ENCODE measurements around the gene TRIM23. TPM values are rescaled to one million over a fixed set of nuclear protein-coding genes. Genes with fewer than 3 reads are reported as not detected.

The TRIM23 gene
- 10 to 100 TPM; 10.3 to 27.9 (median 21.6) TPM for total RNA-seq
- polyA plus RNA-seq = 10 to 100 TPM; 13.5 to 16.5 TPM
- 29.3 reads per million, percentile 59 among the genes with 10 or more reads in this experiment for total RNA-seq

DNA sequence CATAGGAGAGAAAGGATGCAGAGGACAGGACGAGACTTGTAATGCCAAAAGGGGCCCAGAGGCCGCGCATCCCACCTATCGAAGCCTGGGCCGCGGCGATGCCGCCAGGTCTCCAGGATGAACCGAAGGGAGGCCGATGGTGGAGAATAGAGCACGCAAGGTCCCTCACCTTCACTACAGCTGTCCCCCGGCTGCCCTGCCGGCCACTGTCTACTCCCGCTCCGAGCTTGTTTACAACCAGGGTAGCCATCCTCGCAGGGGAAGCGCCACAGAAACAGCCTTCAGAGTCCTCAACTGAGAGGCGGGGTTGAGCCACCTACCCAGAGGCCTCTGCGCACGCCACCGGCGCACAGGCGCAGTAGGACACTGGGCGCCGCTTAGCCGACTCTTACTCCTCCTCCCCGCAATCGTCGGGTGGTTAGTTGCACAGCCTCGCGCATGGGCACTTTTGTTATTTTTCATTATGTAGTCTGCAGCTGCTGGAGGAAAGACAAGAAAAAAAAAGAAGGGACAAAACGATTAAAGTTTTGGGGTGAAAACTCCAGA lies at the start of gene TRIM23:
Gene TRIM23 (minus strand): TSS at position 309 of the 546 bp plus-strand sequence. CDS start 59 bp downstream, at position 250.
- peak within 1 kb of the TSS; percentile 93 to 100 (median 98) for H3K4me3 Mint-ChIP-seq
- H3K4me1 ChIP-seq (ENCODE audit: control insufficient read depth in 2 of 2, insufficient read depth in 2 of 2, low read length in 2 of 2) = peaks cover 20% of the 10 kb centered on the region in 2 donors
- H3K36me3 ChIP-seq (ENCODE audit: control insufficient read depth in 2 of 3, insufficient read depth in 3 of 3, low read length in 3 of 3) = no peaks in the 10 kb centered on the region
- DNase-seq (peak in 8 of 9 donors; percentile 82 to 95 (median 93)), ATAC-seq (peak; percentile 96)
- peak within 1 kb of the TSS; percentile 75 for H3K4me3 ChIP-seq (ENCODE audit: low read length)
- H3K4me1 Mint-ChIP-seq = peaks cover 11 to 70% (median 53%) of the 10 kb centered on the region in 7 donors
- peak within 1 kb of the TSS; percentile 97 to 100 (median 98) for H3K27ac Mint-ChIP-seq
- ChIA-PET CTCF (no interaction called here), POLR2A (interaction anchor here (0.6 to 1.9 kb wide), 16 partner anchors 10 to 855 kb away, joined by 3 to 22 read pairs (median 4); partner anchors contain the start of genes CENPK, CWC27, ERBIN and NLN)
- intact Hi-C loops (cut with micrococcal nuclease) = loop anchor here (1.0 to 10.0 kb wide), 13 partner anchors 61 to 1581 kb away; partner anchors contain the start of genes CENPK (in 2 of the 2), CWC27 (in 2 of the 2), NLN (in 2 of the 2) and PPWD1 (in 2 of the 2)
- peaks cover 0 to 7% (median 0%) of the 10 kb centered on the region in 11 donors for H3K9me3 Mint-ChIP-seq
- H3K36me3 Mint-ChIP-seq = peaks cover 0 to 2% (median under 1%) of the 10 kb centered on the region in 5 donors
- H3K27ac ChIP-seq (ENCODE audit: low read depth, low read length) = peak within 1 kb of the TSS; percentile 92
- no peaks in the 10 kb centered on the region for H3K27me3 ChIP-seq (ENCODE audit: control insufficient read depth in 2 of 2, insufficient read depth in 2 of 2, low read length in 2 of 2)
- no peaks in the 10 kb centered on the region for H3K9me3 ChIP-seq (ENCODE audit: control insufficient read depth in 2 of 3, low read length in 3 of 3)
- peaks cover 0 to 3% (median 0%) of the 10 kb centered on the region in 5 donors for H3K27me3 Mint-ChIP-seq

DNA sequence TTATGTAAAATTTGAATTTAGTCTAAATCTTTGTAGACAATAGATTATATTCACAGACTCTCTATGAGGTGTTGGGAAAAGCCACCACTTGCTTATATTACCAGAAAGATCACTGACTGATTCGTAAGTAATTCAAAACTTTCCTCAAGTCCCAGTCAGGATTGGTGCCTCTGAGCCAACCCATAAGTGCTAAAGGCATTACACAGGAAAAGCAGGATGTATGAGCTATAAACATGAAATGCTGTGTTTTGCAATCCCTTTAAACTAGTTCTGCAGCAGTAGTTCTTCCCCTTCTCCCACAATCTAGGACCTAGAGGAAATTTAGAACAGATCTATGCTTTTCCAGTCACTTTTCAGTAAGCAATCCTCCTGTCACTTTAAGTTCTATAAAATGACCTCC lies 48.7 kb upstream of the TRIM23 start:
- intact Hi-C loops (cut with micrococcal nuclease) = no loop called here
- CTCF ChIA-PET = no interaction called here

DNA sequence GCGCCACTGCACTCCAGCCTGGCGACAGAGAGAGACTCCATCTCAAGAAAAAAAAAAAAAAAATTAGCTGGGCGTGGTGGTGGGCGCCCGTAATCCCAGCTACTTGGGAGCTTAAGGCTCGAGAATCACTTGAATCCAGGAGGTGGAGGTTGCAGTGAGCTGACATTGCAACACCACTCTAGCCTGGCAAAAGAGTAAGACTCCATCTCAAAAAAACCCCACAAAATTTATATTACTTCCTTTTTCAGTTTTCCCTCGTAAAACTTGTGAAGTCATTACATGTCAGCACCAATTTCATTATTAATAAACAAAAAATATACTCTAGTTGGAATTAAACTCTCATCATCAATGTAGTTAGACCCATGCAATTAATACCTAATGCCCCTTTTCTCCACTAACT lies 44.6 kb upstream of the TRIM23 start:
- CTCF ChIA-PET = interaction anchor here (0.8 kb wide), 1 partner anchor 1498 kb away, joined by 3 read pairs; no protein-coding TSS in a partner anchor
- intact Hi-C loops (cut with micrococcal nuclease) = no loop called here
- Mint-ChIP-seq H3K4me3 (no peak overlapping the region), H3K4me1 (peaks cover 0 to 5% (median 4%) of the 10 kb centered on the region in 7 donors), H3K36me3 (peaks cover 8 to 33% (median 11%) of the 10 kb centered on the region in 5 donors), H3K27me3 (no peaks in the 10 kb centered on the region), H3K9me3 (peaks cover 0 to 2% (median 0%) of the 10 kb centered on the region in 11 donors), H3K27ac (no peak overlapping the region)
- Histone ChIP-seq H3K4me3 (ENCODE audit: low read length) (no peak overlapping the region), H3K36me3 (ENCODE audit: control insufficient read depth in 2 of 3, insufficient read depth in 3 of 3, low read length in 3 of 3) (peaks cover 22 to 67% (median 26%) of the 10 kb centered on the region in 3 experiments), H3K4me1 (ENCODE audit: control insufficient read depth in 2 of 2, insufficient read depth in 2 of 2, low read length in 2 of 2) (no peaks in the 10 kb centered on the region), H3K9me3 (ENCODE audit: control insufficient read depth in 2 of 3, low read length in 3 of 3) (no peaks in the 10 kb centered on the region), H3K27ac (ENCODE audit: low read depth, low read length) (no peak overlapping the region), H3K27me3 (ENCODE audit: control insufficient read depth in 2 of 2, insufficient read depth in 2 of 2, low read length in 2 of 2) (no peaks in the 10 kb centered on the region)
- ATAC-seq = no peak
- POLR2A ChIA-PET = no interaction called here
- no peak for DNase-seq

More for the DNA sequence above, 48.7 kb upstream of the TRIM23 start:
- Mint-ChIP-seq H3K4me3 (no peak overlapping the region), H3K36me3 (peaks cover 11 to 62% (median 26%) of the 10 kb centered on the region in 5 donors), H3K9me3 (no peaks in the 10 kb centered on the region), H3K27me3 (no peaks in the 10 kb centered on the region), H3K4me1 (peaks cover 7 to 29% (median 24%) of the 10 kb centered on the region in 7 donors), H3K27ac (peak overlapping the region in 4 of 9 donors; percentile 8 to 67 (median 25))
- H3K27ac ChIP-seq (ENCODE audit: low read depth, low read length) = no peak overlapping the region
- POLR2A ChIA-PET = no interaction called here
- ATAC-seq (no peak), DNase-seq (no peak)
- no peaks in the 10 kb centered on the region for H3K9me3 ChIP-seq (ENCODE audit: control insufficient read depth in 2 of 3, low read length in 3 of 3)
- H3K36me3 ChIP-seq (ENCODE audit: control insufficient read depth in 2 of 3, insufficient read depth in 3 of 3, low read length in 3 of 3) = peaks cover 22 to 68% (median 27%) of the 10 kb centered on the region in 3 experiments
- H3K27me3 ChIP-seq (ENCODE audit: control insufficient read depth in 2 of 2, insufficient read depth in 2 of 2, low read length in 2 of 2) = no peaks in the 10 kb centered on the region
- H3K4me3 ChIP-seq (ENCODE audit: low read length) = no peak overlapping the region
- no peaks in the 10 kb centered on the region for H3K4me1 ChIP-seq (ENCODE audit: control insufficient read depth in 2 of 2, insufficient read depth in 2 of 2, low read length in 2 of 2)

DNA sequence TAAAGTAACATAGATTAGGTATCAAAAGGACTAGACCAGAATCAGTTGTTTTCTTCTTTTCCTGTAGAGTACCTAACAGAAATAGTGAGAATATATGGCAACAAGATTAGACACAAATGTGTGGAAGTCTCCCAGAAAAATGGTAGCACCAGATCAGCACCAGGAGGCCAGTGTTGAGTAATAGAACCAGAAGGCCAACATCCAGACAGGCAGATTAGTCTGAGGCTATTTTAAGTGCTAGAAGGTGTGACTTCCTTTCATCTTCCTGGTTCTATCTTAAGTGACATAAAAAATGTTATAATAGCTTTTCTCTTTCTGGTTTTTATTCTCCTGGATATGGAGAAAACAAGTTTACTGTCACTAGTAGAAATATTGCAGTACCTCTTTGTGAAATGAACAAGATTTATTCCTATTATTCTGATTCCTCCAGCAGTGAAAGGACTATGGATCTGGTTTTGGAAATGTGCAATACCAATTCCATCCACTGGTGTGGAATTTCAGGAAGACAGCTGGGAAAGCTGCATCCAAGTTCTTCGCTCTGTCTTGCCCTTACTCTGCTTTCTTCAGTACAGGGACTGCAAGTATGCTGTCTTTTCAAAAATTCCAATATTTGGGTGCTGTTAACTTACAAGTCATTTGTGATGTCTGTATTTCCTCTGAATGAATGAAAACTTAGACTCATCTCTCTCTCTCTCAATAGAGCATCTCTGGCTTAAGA lies 39.8 kb upstream of the TRIM23 start:
- intact Hi-C loops (cut with micrococcal nuclease) = no loop called here
- Mint-ChIP-seq H3K27me3 (no peaks in the 10 kb centered on the region), H3K9me3 (peaks cover 0 to 2% (median 0%) of the 10 kb centered on the region in 11 donors), H3K4me3 (no peak overlapping the region), H3K4me1 (peaks cover 2 to 8% (median 5%) of the 10 kb centered on the region in 7 donors), H3K27ac (peak overlapping the region in 4 of 9 donors; percentile 41 to 85 (median 58)), H3K36me3 (peaks cover 5 to 25% (median 12%) of the 10 kb centered on the region in 5 donors)
- CTCF ChIA-PET = no interaction called here
- H3K27ac ChIP-seq (ENCODE audit: low read depth, low read length) = no peak overlapping the region
- POLR2A ChIA-PET = no interaction called here
- H3K9me3 ChIP-seq (ENCODE audit: control insufficient read depth in 2 of 3, low read length in 3 of 3) = no peaks in the 10 kb centered on the region
- no peak overlapping the region for H3K4me3 ChIP-seq (ENCODE audit: low read length)
- ATAC-seq (no peak), DNase-seq (no peak)
- H3K27me3 ChIP-seq (ENCODE audit: control insufficient read depth in 2 of 2, insufficient read depth in 2 of 2, low read length in 2 of 2) = no peaks in the 10 kb centered on the region
- H3K36me3 ChIP-seq (ENCODE audit: control insufficient read depth in 2 of 3, insufficient read depth in 3 of 3, low read length in 3 of 3) = peaks cover 4 to 36% (median 8%) of the 10 kb centered on the region in 3 experiments
- H3K4me1 ChIP-seq (ENCODE audit: control insufficient read depth in 2 of 2, insufficient read depth in 2 of 2, low read length in 2 of 2) = no peaks in the 10 kb centered on the region

DNA sequence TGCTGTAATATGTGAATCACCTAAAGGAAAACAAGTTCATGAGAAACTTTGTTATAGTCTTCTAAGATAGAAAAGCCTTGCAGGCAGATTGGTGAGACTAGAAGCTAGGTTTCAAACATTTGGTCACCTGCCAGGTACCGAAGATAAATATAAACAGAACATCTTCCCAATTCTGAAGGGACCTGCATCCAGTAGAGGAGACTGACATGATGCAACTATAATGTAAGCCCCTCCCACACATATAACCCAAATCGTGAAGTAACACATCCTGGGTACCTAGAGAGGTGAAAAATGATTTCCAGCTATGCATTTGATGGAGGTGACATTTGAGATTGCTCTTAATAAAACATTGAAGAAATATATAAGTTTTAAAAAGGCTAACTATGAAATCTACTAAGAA lies 30.6 kb upstream of the TRIM23 start:
- CTCF ChIA-PET = no interaction called here
- Mint-ChIP-seq H3K4me3 (no peak overlapping the region), H3K27me3 (no peaks in the 10 kb centered on the region), H3K9me3 (no peaks in the 10 kb centered on the region), H3K36me3 (peaks cover 0 to 22% (median 9%) of the 10 kb centered on the region in 5 donors), H3K4me1 (no peaks in the 10 kb centered on the region), H3K27ac (no peak overlapping the region)
- Histone ChIP-seq H3K4me1 (ENCODE audit: control insufficient read depth in 2 of 2, insufficient read depth in 2 of 2, low read length in 2 of 2) (no peaks in the 10 kb centered on the region), H3K9me3 (ENCODE audit: control insufficient read depth in 2 of 3, low read length in 3 of 3) (no peaks in the 10 kb centered on the region), H3K4me3 (ENCODE audit: low read length) (no peak overlapping the region), H3K27ac (ENCODE audit: low read depth, low read length) (no peak overlapping the region), H3K36me3 (ENCODE audit: control insufficient read depth in 2 of 3, insufficient read depth in 3 of 3, low read length in 3 of 3) (peaks cover 0 to 7% (median 0%) of the 10 kb centered on the region in 3 experiments), H3K27me3 (ENCODE audit: control insufficient read depth in 2 of 2, insufficient read depth in 2 of 2, low read length in 2 of 2) (no peaks in the 10 kb centered on the region)
- POLR2A ChIA-PET = no interaction called here
- ATAC-seq = no peak
- intact Hi-C loops (cut with micrococcal nuclease) = loop anchor here in 1 of 2 donors (5.0 kb wide), 1 partner anchor 37 kb away; no protein-coding TSS in a partner anchor
- DNase-seq = no peak

DNA sequence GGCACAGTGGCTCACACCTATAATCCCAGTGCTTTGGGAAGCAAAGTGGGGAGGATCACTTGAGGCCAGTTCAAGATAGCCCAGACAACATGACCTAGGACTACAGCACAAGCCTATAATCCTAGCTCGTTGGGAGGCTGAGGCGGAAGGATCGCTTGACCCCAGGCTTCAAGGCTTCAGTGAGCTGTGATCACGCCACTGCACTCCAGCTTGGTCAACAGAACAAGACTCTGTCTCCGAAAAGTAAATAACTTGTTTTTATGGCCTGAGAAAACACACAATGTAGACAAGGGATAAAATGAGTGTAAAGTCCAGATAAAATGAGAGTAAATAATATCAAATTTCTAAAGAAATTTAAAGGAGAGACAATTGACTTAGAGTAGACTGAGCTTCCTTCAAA lies 27.0 kb upstream of the TRIM23 start:
- no peak overlapping the region for H3K4me3 Mint-ChIP-seq
- Histone ChIP-seq H3K4me3 (ENCODE audit: low read length) (no peak overlapping the region), H3K27me3 (ENCODE audit: control insufficient read depth in 2 of 2, insufficient read depth in 2 of 2, low read length in 2 of 2) (no peaks in the 10 kb centered on the region), H3K36me3 (ENCODE audit: control insufficient read depth in 2 of 3, insufficient read depth in 3 of 3, low read length in 3 of 3) (peaks cover 0 to 7% (median 0%) of the 10 kb centered on the region in 3 experiments), H3K27ac (ENCODE audit: low read depth, low read length) (no peak overlapping the region), H3K4me1 (ENCODE audit: control insufficient read depth in 2 of 2, insufficient read depth in 2 of 2, low read length in 2 of 2) (no peaks in the 10 kb centered on the region), H3K9me3 (ENCODE audit: control insufficient read depth in 2 of 3, low read length in 3 of 3) (no peaks in the 10 kb centered on the region)
- H3K4me1 Mint-ChIP-seq = peaks cover 0 to 5% (median 0%) of the 10 kb centered on the region in 7 donors
- ChIA-PET POLR2A (interaction anchor here (0.5 to 1.4 kb wide), 5 partner anchors 11 to 422 kb away, joined by 3 to 4 read pairs (median 3); partner anchors contain the start of genes CENPK and PPWD1), CTCF (interaction anchor here (0.6 kb wide), 2 partner anchors 90 to 462 kb away, joined by 3 to 4 read pairs; no protein-coding TSS in a partner anchor)
- ATAC-seq = no peak
- no peaks in the 10 kb centered on the region for H3K27me3 Mint-ChIP-seq
- no peak for DNase-seq
- intact Hi-C loops (cut with micrococcal nuclease) = no loop called here
- peaks cover 0 to 33% (median 10%) of the 10 kb centered on the region in 5 donors for H3K36me3 Mint-ChIP-seq
- H3K9me3 Mint-ChIP-seq = no peaks in the 10 kb centered on the region
- H3K27ac Mint-ChIP-seq = no peak overlapping the region

Data from naive thymus-derived CD4-positive, alpha-beta T cell (primary cell).